ENCODE results near the gene PRR35. TPM values are rescaled to one million over a fixed set of nuclear protein-coding genes. Genes with fewer than 3 reads are reported as not detected.

Gene PRR35
- polyA plus RNA-seq, 1 experiment, result not detected

DNA sequence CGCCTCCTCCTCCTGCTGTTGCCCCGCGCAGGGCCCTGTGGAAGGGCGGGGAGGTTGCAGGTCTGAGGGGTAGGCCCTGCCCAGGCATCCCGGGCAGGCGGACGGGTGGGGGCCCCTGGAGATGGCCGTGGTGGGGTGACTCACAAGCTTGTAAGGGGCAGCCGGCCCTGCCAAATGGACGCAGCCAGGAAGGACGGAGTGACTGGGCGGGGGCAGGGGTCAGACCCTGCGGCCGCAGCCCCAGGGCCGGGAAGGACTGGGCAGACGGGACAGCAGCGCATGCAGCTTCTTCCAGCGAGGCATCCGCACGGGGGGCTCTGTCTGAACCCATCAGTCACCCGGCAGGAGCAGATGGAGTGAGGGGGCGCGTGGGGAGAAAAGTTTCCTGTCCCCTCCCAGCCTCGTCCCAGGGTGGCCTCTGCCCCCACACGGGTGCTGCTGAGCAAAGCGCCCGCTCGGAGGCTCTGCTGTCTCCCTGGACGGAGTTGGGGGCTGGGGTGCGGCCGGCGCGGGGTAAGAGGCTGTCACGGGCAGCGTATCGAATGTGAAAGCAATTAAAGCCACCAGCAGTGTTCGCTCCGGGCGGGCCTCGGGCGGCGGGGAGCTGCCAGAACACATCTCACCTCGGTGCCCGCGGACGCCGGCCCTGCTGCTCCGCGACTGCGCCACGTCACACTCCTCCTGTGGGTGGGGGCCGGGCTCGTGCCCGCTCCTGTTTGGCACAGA, 5.4 kb upstream of the PRR35 start:
- peak overlapping the region; percentile 68 for H3K27ac ChIP-seq (ENCODE audit: low read depth, low read length)
- ChIA-PET CTCF (no interaction called here), POLR2A (interaction anchor here (1.0 to 1.4 kb wide), 3 partner anchors 11 to 17 kb away, joined by 3 to 5 read pairs (median 4); no protein-coding TSS in a partner anchor)
- TF ChIP-seq, protein P1, sequence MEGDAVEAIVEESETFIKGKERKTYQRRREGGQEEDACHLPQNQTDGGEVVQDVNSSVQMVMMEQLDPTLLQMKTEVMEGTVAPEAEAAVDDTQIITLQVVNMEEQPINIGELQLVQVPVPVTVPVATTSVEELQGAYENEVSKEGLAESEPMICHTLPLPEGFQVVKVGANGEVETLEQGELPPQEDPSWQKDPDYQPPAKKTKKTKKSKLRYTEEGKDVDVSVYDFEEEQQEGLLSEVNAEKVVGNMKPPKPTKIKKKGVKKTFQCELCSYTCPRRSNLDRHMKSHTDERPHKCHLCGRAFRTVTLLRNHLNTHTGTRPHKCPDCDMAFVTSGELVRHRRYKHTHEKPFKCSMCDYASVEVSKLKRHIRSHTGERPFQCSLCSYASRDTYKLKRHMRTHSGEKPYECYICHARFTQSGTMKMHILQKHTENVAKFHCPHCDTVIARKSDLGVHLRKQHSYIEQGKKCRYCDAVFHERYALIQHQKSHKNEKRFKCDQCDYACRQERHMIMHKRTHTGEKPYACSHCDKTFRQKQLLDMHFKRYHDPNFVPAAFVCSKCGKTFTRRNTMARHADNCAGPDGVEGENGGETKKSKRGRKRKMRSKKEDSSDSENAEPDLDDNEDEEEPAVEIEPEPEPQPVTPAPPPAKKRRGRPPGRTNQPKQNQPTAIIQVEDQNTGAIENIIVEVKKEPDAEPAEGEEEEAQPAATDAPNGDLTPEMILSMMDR (IDR thresholded peaks at IDR 0.05; ENCODE audit: low read depth, low read length), result no peak
- peak overlapping the region; percentile 7; the same call in 1 of the 2 replicates for H3K4me3 ChIP-seq (ENCODE audit: low read depth, low read length)
- DNase-seq (ENCODE audit: low read depth, low spot score), result no peak
- peaks cover 15% of the 10 kb centered on the region for H3K27me3 ChIP-seq (ENCODE audit: control insufficient read depth, insufficient read depth, low read length)
- peaks cover 9% of the 10 kb centered on the region; the same call in 1 of the 2 replicates for H3K9me3 ChIP-seq (ENCODE audit: control insufficient read depth, insufficient read depth, low read length)

DNA sequence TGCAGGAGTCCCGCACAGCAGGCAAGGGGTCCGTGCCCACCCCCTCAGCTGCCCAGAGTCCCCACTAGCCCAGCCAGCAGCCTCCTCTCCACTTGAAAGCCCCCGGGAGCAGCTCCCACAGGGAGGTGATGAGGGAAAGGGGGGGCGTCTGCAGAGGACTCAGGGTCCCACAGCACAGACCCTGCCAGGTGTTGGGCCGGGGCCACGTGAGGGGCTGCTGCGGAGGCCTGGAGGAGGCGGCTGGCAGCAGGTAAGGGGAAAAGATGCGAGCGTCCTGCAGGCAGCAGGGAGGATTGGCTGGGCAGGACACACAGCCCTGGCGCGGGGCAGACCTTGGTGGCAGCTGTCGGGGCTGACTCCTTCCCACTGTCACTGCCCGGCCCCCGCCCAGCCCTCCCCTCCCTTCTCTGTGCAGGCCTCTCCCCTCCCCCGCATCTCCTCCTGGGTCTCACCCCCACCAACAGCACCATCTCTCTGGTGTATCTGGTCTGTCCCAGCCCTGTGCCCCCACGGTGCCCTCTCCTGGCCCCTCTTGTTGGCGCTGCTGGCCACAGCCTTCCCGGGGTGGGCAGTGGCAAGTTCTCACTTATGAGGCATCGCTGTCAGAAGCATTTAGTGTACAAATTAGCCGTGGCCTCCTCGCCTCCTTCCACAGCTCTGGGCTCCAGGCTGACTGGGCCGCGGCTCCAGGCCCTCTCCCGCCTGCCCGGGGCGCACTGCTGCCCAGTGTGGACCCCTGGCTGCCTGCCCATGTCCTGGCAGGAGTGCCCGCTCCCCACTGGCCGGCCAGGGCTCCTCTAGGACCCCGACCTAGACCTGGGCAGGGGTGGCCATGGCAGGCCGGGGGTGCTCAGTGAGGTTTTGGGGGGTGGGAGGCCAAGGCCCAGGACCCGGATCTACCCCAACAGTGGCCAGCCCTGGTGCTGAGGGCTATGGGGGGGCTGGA, 4.4 kb upstream of the PRR35 start:
- ChIA-PET CTCF (interaction anchor here (0.7 kb wide), 1 partner anchor 1151 kb away, joined by 3 read pairs; no protein-coding TSS in a partner anchor), POLR2A (interaction anchor here (1.0 to 1.4 kb wide), 2 partner anchors 10 to 15 kb away, joined by 3 to 5 read pairs; no protein-coding TSS in a partner anchor)
- TF ChIP-seq, protein P1 (IDR thresholded peaks at IDR 0.05; ENCODE audit: low read depth, low read length), result no peak
- H3K4me3 ChIP-seq (ENCODE audit: low read depth, low read length), result no peak overlapping the region
- no peak for DNase-seq (ENCODE audit: low read depth, low spot score)
- H3K27me3 ChIP-seq (ENCODE audit: control insufficient read depth, insufficient read depth, low read length), result peaks cover 16% of the 10 kb centered on the region
- H3K9me3 ChIP-seq (ENCODE audit: control insufficient read depth, insufficient read depth, low read length), result peaks cover 9% of the 10 kb centered on the region; the same call in 1 of the 2 replicates
- peak overlapping the region; percentile 68 for H3K27ac ChIP-seq (ENCODE audit: low read depth, low read length)

DNA sequence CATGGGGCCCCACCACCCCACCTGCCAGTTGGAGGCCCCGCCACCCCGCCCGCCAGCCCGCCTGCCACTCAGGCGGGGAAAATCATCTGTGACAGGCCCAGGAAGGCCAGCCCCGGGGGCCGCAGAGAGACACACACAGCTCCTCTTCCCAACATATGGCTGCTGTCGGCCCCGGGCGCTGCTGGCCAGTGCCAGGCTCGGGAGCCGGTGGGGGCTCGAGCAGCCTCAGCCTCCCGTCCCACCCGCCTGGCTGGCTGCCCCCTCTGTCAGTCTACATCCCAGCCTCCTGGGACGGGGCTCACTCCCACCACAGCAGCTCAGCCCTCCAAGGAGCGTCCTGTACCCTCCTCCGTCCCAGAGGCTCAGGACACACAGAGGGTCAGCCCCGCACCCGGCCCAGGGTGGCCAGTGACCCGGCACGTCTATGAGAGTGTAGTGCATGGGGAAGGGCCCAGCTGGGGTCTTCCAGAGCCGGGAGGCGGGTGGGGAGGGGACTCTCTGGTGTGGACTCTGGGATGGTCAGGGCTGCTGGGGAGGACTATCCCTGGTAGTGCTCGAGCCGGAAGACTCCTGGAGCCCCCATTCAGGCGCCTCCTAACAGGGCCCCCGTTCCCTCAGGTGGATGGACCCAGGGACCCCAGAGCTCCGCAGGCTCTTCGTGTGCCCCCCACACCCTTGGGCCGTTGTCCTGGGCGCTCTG, 3.6 kb upstream of the PRR35 start:
- Histone ChIP-seq H3K9me3 (ENCODE audit: control insufficient read depth, insufficient read depth, low read length) (peaks cover 3% of the 10 kb centered on the region; the same call in 1 of the 2 replicates), H3K27ac (ENCODE audit: low read depth, low read length) (no peak overlapping the region), H3K27me3 (ENCODE audit: control insufficient read depth, insufficient read depth, low read length) (peaks cover 24% of the 10 kb centered on the region), H3K4me3 (ENCODE audit: low read depth, low read length) (no peak overlapping the region)
- ChIA-PET POLR2A (no interaction called here), CTCF (interaction anchor here (0.7 kb wide), 1 partner anchor 1151 kb away, joined by 3 read pairs; no protein-coding TSS in a partner anchor)
- TF ChIP-seq, protein P1 (IDR thresholded peaks at IDR 0.05; ENCODE audit: low read depth, low read length), result no peak
- DNase-seq (ENCODE audit: low read depth, low spot score), result no peak

DNA sequence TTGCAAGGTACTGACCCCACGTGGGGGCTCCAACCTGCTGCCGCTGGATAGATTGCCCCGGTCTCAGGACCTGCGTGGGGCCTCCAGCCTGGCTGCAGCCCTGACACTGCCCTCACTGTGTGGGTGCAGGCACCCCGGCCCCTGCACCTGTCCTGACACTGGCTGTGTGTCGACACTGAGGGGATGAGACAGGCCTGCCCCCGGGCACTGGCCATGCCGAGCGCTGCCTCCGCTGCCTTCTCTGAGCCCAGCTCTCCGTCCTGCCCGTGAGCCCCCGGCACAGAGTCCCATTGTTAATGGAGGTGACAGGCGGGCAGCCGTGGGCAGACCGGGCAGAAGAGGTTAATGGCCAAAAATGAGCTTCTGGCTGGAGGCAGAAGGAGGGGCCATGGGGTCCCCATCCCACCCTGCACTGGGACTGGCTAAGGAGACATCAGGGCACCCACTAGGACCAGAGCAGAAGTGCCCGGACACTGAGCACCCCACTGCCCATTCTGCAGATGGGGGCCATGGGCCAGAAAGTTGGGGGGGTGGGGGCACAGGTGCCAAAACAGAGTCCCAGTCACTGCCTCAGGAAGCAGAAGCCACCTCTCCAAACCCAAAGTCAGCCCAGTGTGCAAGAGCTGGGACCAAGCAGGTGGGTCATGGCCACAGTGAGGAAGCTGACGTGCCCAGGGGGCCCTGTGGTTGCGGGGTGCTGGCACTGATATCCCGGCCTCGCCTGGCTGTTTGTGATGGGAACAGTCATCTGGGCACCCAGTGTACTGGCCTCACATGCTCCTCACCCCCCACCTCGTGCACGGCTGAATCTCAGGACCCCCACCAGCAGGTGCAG, 2.5 kb upstream of the PRR35 start:
- CTCF ChIA-PET, result no interaction called here

More for the DNA sequence above, 2.5 kb upstream of the PRR35 start:
- TF ChIP-seq, protein P1 (IDR thresholded peaks at IDR 0.05; ENCODE audit: low read depth, low read length), result no peak
- Histone ChIP-seq H3K9me3 (ENCODE audit: control insufficient read depth, insufficient read depth, low read length) (peaks cover 3% of the 10 kb centered on the region; the same call in 1 of the 2 replicates), H3K4me3 (ENCODE audit: low read depth, low read length) (no peak overlapping the region), H3K27ac (ENCODE audit: low read depth, low read length) (no peak overlapping the region), H3K27me3 (ENCODE audit: control insufficient read depth, insufficient read depth, low read length) (peaks cover 31% of the 10 kb centered on the region)
- no peak for DNase-seq (ENCODE audit: low read depth, low spot score)
- POLR2A ChIA-PET, result interaction anchor here (0.5 kb wide), 2 partner anchors 136 to 1147 kb away, joined by 3 read pairs; no protein-coding TSS in a partner anchor

Data from AG04450 (cell line).